GM12874 (cell line): ENCODE data around the gene TPRG1.
A peak's percentile ranks its signal among the peaks of the same experiment; 100 is the strongest.

Experiments
- TF ChIP-seq, protein P1 (sequence below): IDR thresholded peaks from 2 replicates; pipeline ENCODE4 v1.5.1; 2011; ENCODE audit warnings: low read depth, mild to moderate bottlenecking, control low read depth, low read length, moderate library complexity; ENCODE audit not compliant: insufficient read depth

TPRG1 gene

DNA sequence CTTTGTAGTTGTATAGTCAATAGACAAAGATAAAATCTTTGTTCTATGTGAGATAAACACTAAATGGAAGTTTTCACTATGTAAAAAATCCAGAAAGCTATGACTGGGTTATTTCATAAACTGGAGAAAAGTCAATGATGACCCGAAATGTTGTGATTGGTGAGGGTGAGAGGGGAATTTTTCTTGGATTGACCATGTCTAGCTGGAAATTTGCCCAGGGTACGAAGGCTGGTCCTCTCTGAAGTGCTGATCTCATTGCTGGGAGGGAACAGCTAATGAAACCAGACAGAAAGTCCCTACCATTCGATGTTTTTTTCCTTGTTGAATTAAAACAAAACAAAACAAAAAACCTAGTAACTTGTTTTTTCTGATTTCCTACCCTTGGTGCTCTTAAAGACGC, 14.3 kb downstream of the TPRG1 start:
- TF ChIP-seq, protein P1, sequence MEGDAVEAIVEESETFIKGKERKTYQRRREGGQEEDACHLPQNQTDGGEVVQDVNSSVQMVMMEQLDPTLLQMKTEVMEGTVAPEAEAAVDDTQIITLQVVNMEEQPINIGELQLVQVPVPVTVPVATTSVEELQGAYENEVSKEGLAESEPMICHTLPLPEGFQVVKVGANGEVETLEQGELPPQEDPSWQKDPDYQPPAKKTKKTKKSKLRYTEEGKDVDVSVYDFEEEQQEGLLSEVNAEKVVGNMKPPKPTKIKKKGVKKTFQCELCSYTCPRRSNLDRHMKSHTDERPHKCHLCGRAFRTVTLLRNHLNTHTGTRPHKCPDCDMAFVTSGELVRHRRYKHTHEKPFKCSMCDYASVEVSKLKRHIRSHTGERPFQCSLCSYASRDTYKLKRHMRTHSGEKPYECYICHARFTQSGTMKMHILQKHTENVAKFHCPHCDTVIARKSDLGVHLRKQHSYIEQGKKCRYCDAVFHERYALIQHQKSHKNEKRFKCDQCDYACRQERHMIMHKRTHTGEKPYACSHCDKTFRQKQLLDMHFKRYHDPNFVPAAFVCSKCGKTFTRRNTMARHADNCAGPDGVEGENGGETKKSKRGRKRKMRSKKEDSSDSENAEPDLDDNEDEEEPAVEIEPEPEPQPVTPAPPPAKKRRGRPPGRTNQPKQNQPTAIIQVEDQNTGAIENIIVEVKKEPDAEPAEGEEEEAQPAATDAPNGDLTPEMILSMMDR, result no peak

DNA sequence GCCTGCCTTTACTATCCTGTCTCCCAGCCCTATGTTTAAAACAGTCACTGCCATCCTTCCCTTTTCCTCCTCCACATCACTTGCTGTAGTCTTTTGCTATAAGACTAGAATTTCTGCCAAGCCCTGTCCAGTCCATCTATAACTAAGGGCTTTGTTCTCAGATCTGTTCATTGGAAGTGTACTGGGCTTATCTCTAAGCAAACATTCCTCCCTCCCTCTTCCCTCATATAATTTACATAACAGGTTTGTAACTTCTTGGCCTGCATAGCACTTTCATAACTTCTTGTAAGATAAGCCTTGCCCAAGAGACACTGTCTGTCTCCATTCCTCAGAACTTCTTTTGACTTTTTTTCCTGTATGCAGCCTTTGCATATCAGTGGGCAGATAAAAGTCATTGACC, 16.7 kb downstream of the TPRG1 start:
- TF ChIP-seq, protein P1, result no peak

DNA sequence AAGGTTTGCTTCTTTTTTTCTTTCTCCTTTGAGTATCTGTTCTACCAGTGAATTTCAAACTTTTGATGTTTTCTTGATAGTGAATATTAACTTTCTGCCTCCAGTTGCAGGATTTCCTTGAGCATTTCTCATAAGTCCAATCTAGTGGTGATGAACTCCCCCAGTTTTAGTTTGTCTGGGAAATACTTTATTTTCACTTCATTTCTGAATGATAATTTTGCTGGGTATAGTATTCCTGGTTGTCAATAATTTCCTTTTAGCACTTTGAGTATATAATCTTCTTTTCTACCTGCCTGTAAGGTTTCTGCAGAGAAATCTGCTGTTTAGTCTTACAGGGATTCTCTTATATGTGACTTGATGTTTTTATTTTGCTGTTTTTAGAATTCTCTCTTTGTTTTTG, 21.0 kb downstream of the TPRG1 start:
- TF ChIP-seq, protein P1, result no peak

DNA sequence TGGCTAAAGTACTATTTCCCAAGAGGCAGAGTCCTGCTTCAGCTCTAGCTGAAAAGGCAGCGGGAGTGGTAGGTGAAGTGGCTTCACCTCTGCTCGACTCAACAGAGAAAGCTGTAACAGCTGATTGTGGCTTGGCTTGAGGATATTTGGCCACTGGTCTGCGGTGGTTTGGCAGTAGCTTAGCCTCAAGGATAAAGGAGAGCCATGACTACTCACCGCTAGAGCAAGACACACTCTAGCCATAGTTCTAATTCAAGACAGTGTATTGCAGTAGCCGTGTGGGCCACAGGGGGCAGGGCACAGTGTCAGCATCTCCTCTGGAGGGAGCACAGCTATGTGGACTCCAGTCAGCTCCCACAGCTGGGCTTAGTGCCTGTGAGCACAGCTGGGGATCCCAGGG, 23.5 kb downstream of the TPRG1 start:
- TF ChIP-seq, protein P1, result peak; percentile 40; the same call in 1 of the 2 replicates

DNA sequence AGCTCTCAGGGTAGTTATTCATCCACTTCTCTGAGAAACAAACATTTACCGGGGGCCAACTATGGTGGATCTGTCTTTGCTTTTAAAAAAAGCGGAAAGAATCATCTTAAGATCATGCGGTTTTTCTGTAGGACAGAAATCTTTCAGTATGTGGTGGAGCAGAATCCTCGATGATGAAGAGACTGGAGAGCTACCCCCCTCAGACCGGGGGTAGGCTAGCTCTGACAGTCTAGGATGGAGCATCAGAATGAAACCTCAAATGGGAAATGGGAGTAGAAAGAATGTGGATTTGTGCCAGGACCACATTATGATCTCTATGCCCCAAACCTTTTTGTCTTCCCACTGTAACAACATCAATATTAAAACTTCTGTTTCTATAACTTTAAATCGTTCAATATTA, 30.3 kb downstream of the TPRG1 start:
- TF ChIP-seq, protein P1, result no peak

DNA sequence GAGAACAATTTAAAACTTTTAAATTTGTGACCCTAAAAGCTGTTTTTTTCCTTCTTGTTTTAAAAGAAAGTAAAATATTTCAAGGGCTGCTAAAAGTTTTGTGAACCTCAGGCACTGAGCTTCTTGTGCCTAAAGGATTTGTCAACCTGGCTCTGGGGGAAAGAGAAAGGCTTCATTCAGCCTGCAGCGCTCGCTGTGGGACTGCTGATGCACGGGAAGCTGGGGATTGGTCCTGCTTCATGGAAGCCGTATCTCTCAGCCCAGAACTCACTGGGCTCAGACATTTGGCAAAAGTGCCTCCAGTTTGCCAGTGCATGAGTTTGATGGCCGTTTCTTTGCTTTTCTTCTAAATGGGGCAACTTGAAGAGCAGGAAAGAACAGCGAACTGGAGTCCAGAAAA, 30.8 kb downstream of the TPRG1 start:
- TF ChIP-seq, protein P1, result no peak

DNA sequence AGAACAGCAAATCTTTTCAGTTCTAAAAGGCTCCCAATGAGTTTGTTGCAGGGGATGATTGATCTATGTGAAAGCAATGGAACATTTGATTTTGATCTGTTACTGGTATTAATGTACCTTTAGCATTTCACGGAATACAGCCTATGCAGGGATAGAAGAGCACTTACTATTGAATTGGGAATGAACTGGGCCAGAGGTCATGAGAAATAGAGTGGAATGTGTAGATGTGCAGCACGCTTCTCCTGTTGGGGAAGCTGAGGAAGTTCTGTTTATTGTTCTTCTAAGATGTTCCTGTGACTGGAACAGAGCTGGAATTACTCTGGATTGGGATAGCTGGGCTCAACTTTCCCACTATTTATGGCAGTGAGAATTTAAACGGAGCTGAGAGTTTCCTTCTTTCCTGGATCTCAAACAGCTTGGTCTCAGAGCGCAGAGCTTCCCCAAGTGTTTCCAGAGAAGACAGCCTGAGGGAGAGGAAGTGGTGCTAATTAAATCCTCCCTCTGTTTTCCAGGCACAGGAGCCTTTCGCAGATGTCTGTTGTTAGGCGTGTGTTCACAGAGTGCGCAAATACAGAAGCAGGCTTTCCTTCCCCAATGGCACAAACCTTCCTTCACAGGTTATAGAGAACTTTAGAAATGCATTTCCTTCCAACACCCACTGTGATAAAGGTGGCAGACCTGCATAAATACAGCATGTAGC, 32.5 kb downstream of the TPRG1 start:
- TF ChIP-seq, protein P1, result no peak
